HCT116 (cell line): Measurements from ENCODE around the gene RBM34. TPM values are rescaled to one million over a fixed set of nuclear protein-coding genes. Genes with fewer than 3 reads are reported as not detected.

ENCODE experiments used
- ATAC-seq: fragments of 200-7000 bp; cut with Tn5 transposase; 2 replicates; pipeline ENCODE4 v1.9.1; 2020; ENCODE audit warnings: mild to moderate bottlenecking, moderate library complexity
- BruUV-seq: library from RNA; stranded (reverse); fragments of 400-500 nt; replicated peaks from 2 replicates; lab custom pipeline; 2021; lab: Mats Ljungman, UMichigan
- CTCF ChIA-PET: fragments of 300-600 bp; sonication (Branson Sonifier 250); formaldehyde crosslinking; loops from one replicate; lab custom pipeline; 2021; ENCODE audit warnings: antibody characterized with exemption; lab: Charles Lee
- POLR2A ChIA-PET: fragments of 300-600, 350-600 bp; sonication (Branson Sonifier 250); formaldehyde crosslinking; loops from one replicate; lab custom pipeline; 2021; ENCODE audit warnings: antibody characterized with exemption; lab: Charles Lee
- RAD21 ChIA-PET, 2 experiments: fragments of 300-600 bp; sonication (Branson Sonifier 250); formaldehyde crosslinking; loops; one replicate each; lab custom pipeline; 2023; ENCODE audit warnings: low total read pairs in 2 of 2; ENCODE audit not compliant: uncharacterized antibody in 2 of 2, unreplicated experiment in 2 of 2, low non-redundant PET in 1 of 2; lab: Charles Lee
- DNase-seq: peaks from one replicate; pipeline ENCODE4 v3.0.0-alpha.2; 2010; ENCODE audit warnings: low read depth, low spot score
- H2AFZ ChIP-seq: fragments of 200-600 bp; shearing (Covaris generic), sonication (generic); 2 replicates; pipeline ENCODE4 v1.6.1; 2017; ENCODE audit warnings: low read depth, mixed run types, mixed read lengths, antibody characterized with exemption, low read length; ENCODE audit not compliant: poor library complexity, severe bottlenecking
- H3K27ac ChIP-seq: 2 replicates; pipeline ENCODE4 v1.5.1; 2012; ENCODE audit warnings: low read depth, low read length
- H3K27me3 ChIP-seq: fragments of 200-600 bp; sonication (generic); 2 replicates; pipeline ENCODE4 v1.6.1; 2016; ENCODE audit warnings: mixed run types, low read length, mixed read lengths; ENCODE audit not compliant: insufficient read depth
- H3K36me3 ChIP-seq, 2 experiments: fragments of 200-500 bp in 1 of 2; fragments of 200-600 bp in 1 of 2; sonication (Bioruptor generic) in 1 of 2; sonication (generic) in 1 of 2; 2 replicates each; pipeline versions ENCODE4 v1.5.1 to v1.6.1; 2014 to 2016; ENCODE audit warnings: low read length in 2 of 2, inconsistent platforms in 1 of 2, mixed read lengths in 1 of 2, mixed run types in 1 of 2; ENCODE audit not compliant: insufficient read depth in 2 of 2, control insufficient read depth in 1 of 2
- H3K4me1 ChIP-seq, 2 experiments: fragments of 200-600 bp in 1 of 2; sonication (generic) in 1 of 2; 2 replicates each; pipeline versions ENCODE4 v1.5.1 to v1.6.1; 2012 to 2017; ENCODE audit warnings: low read length in 2 of 2, inconsistent platforms in 1 of 2, mild to moderate bottlenecking in 1 of 2, mixed read lengths in 1 of 2, mixed run types in 1 of 2, moderate library complexity in 1 of 2; ENCODE audit not compliant: insufficient read depth in 2 of 2, control insufficient read depth in 1 of 2
- H3K4me2 ChIP-seq: fragments of 200-600 bp; sonication (generic); 2 replicates; pipeline ENCODE4 v1.6.1; 2017; ENCODE audit warnings: mixed run types, low read length, mixed read lengths
- H3K4me3 ChIP-seq, 2 experiments: fragments of 200-600 bp in 1 of 2; sonication (generic) in 1 of 2; replicated peaks in 1 of 2; 2 replicates each; pipeline ENCODE4 v1.5.1; 2011 to 2016; ENCODE audit warnings: low read length in 2 of 2, control low read depth in 1 of 2, low read depth in 1 of 2, mild to moderate bottlenecking in 1 of 2, mixed read lengths in 1 of 2, mixed run types in 1 of 2
- H3K79me2 ChIP-seq: fragments of 200-600 bp; sonication (generic); 2 replicates; pipeline ENCODE4 v1.6.1; 2017; ENCODE audit warnings: mild to moderate bottlenecking, mixed run types, low read length, moderate library complexity, mixed read lengths; ENCODE audit not compliant: insufficient read depth
- H3K9ac ChIP-seq: fragments of 200-600 bp; sonication (generic); 2 replicates; pipeline ENCODE4 v1.6.1; 2016; ENCODE audit warnings: low read length, mixed read lengths
- H3K9me2 ChIP-seq: fragments of 200-600 bp; sonication (generic), shearing (Covaris generic); 2 replicates; pipeline ENCODE4 v1.6.1; 2017; ENCODE audit warnings: mixed run types, mild to moderate bottlenecking, moderate library complexity; ENCODE audit not compliant: insufficient read depth
- H3K9me3 ChIP-seq, 2 experiments: fragments of 200-500 bp in 1 of 2; fragments of 200-600 bp in 1 of 2; sonication (Bioruptor generic) in 1 of 2; sonication (generic) in 1 of 2; 2 replicates each; pipeline ENCODE4 v1.6.1; 2014 to 2017; ENCODE audit warnings: low read length in 2 of 2, mixed read lengths in 2 of 2, inconsistent platforms in 1 of 2, low read depth in 1 of 2, mild to moderate bottlenecking in 1 of 2, mixed run types in 1 of 2, moderate library complexity in 1 of 2; ENCODE audit not compliant: control insufficient read depth in 1 of 2, insufficient read depth in 1 of 2
- H4K20me1 ChIP-seq: fragments of 200-600 bp; sonication (generic), shearing (Covaris generic); 2 replicates; pipeline ENCODE4 v1.6.1; 2017; ENCODE audit warnings: mixed run types, mild to moderate bottlenecking, moderate library complexity; ENCODE audit not compliant: insufficient read depth
- EGR1 ChIP-seq: IDR thresholded peaks from 2 replicates; pipeline ENCODE4 v1.6.1; 2012; ENCODE audit warnings: low read depth
- ELF1 ChIP-seq: IDR thresholded peaks from 2 replicates; pipeline ENCODE4 v1.6.1; 2012; ENCODE audit warnings: low read depth, borderline replicate concordance
- JUND ChIP-seq: IDR thresholded peaks from 2 replicates; pipeline ENCODE4 v1.6.1; 2012
- POLR2A ChIP-seq: IDR thresholded peaks from 2 replicates; pipeline ENCODE4 v1.7.0; 2011; ENCODE audit warnings: borderline replicate concordance; ENCODE audit not compliant: insufficient read depth, insufficient read length; ENCODE audit errors: extremely low read depth
- POLR2AphosphoS5 ChIP-seq: IDR thresholded peaks from 2 replicates; pipeline ENCODE4 v1.6.1; 2011; ENCODE audit warnings: mild to moderate bottlenecking, low read depth, low read length, moderate library complexity
- REST ChIP-seq: IDR thresholded peaks from 2 replicates; pipeline ENCODE4 v1.6.1; 2012; ENCODE audit warnings: low read depth
- SIN3A ChIP-seq: IDR thresholded peaks from 2 replicates; pipeline ENCODE4 v1.6.1; 2012; ENCODE audit warnings: low read depth
- SP1 ChIP-seq: IDR thresholded peaks from 2 replicates; pipeline ENCODE4 v1.6.1; 2012; ENCODE audit warnings: low read depth
- SRF ChIP-seq: IDR thresholded peaks from 2 replicates; pipeline ENCODE4 v1.6.1; 2012; ENCODE audit warnings: low read depth
- TCF7L2 ChIP-seq: IDR thresholded peaks from 2 replicates; pipeline ENCODE4 v1.7.0; 2011; ENCODE audit warnings: borderline replicate concordance, inconsistent platforms; ENCODE audit not compliant: insufficient read depth, insufficient read length; ENCODE audit errors: extremely low read depth
- YY1 ChIP-seq: IDR thresholded peaks from 2 replicates; pipeline ENCODE4 v1.6.1; 2011; ENCODE audit warnings: low read length, low read depth, moderate library complexity, mild to moderate bottlenecking; ENCODE audit not compliant: insufficient replicate concordance; ENCODE audit errors: extremely low read depth
- ZBTB33 ChIP-seq: IDR thresholded peaks from 2 replicates; pipeline ENCODE4 v1.6.1; 2011; ENCODE audit warnings: mild to moderate bottlenecking, low read length, moderate library complexity; ENCODE audit not compliant: insufficient replicate concordance; ENCODE audit errors: extremely low read depth
- ZNF274 ChIP-seq: fragments of 200-500 bp; sonication (Bioruptor generic); IDR thresholded peaks from 2 replicates; pipeline ENCODE4 v1.6.1; 2014; ENCODE audit warnings: mild to moderate bottlenecking, low read depth, low read length, inconsistent platforms
- intact Hi-C: fragments of 100-400 bp; cut with micrococcal nuclease; formaldehyde crosslinking; loops from 2 replicates; pipeline ENCODE4 v1.10.0; 2022
- total RNA-seq: library from RNA; stranded (reverse); gene quantifications from one replicate; pipeline ENCODE4 v1.2.1, GENCODE V29; 2021; ENCODE audit not compliant: unreplicated experiment
- TF ChIP-seq, protein P1 (sequence below): IDR thresholded peaks from 2 replicates; pipeline ENCODE4 v1.6.1; 2012

RBM34 gene
- total RNA-seq, 1 experiment from 2014 or later, result 82.0 TPM

DNA sequence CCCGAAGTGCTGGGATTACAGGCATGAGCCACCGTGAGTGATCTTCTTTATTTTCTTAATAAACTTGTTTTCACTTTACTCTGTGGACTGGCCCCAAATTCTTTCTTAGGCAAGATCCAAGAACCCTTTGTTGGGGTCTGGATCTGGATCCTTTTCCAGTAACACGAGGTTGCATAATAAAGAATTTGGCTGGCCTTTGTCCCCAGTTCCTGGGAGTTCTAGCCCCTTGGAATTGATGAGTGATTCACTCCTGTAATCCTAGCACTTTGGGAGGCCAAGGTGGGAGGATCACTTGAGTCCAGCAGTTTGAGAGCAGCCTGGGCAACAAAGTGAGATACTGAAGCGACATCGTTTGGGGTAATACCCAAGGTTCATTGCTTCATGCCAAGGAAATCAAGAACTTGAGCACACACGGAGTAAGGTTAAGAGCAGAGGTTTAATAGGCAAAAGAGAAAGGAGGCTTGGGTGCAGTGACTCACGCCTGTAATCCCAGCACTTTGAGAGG lies 30.2 kb downstream of the RBM34 start:
- H3K27ac ChIP-seq, result no peak overlapping the region

More for the DNA sequence above, 30.2 kb downstream of the RBM34 start:
- H3K9me2 ChIP-seq, result no peaks in the 10 kb centered on the region
- no peak overlapping the region for H3K4me3 ChIP-seq
- DNase-seq, result no peak
- ChIA-PET POLR2A (no interaction called here), CTCF (no interaction called here), RAD21 (no interaction called here)
- H3K79me2 ChIP-seq, result peaks cover 28% of the 10 kb centered on the region
- BruUV-seq, result no TSS peak
- intact Hi-C loops, result no loop called here
- no peaks in the 10 kb centered on the region for H3K27me3 ChIP-seq
- no peak overlapping the region for H2AFZ ChIP-seq
- TF ChIP-seq REST (no peak), POLR2A (no peak), ZNF274 (no peak), SRF (no peak), TCF7L2 (no peak), ZBTB33 (no peak), SP1 (no peak), POLR2AphosphoS5 (no peak), JUND (no peak), YY1 (no peak), EGR1 (no peak), ELF1 (no peak), SIN3A (no peak)
- TF ChIP-seq, protein P1, sequence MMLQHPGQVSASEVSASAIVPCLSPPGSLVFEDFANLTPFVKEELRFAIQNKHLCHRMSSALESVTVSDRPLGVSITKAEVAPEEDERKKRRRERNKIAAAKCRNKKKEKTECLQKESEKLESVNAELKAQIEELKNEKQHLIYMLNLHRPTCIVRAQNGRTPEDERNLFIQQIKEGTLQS, result no peak
- H3K36me3 ChIP-seq, result peaks cover 15 to 20% of the 10 kb centered on the region in 2 experiments; a peak in 3 of 4 replicates
- H3K4me1 ChIP-seq, result peaks cover 10 to 18% of the 10 kb centered on the region in 2 experiments; a peak in 3 of 4 replicates
- no peaks in the 10 kb centered on the region for H3K9me3 ChIP-seq
- no peak overlapping the region for H3K9ac ChIP-seq
- no peak overlapping the region for H3K4me2 ChIP-seq
- peaks cover 11% of the 10 kb centered on the region; the same call in 1 of the 2 replicates for H4K20me1 ChIP-seq
- ATAC-seq, result no peak
